GM23338 (cell line): ENCODE results near the gene HADHB. TPM values are rescaled to one million over a fixed set of nuclear protein-coding genes. Genes with fewer than 3 reads are reported as not detected.

ENCODE experiments used
- ATAC-seq: fragments of 200-7000 bp; cut with Tn5 transposase; 3 replicates; pipeline ENCODE4 v1.9.1; 2020
- DNase-seq: peaks from one replicate; pipeline ENCODE4 v3.0.0-alpha.2; 2015; ENCODE audit warnings: low spot score
- H2AFZ ChIP-seq: fragments of 200-600 bp; sonication (generic); 2 replicates; pipeline ENCODE4 v1.8.0; 2016; ENCODE audit warnings: antibody characterized with exemption, mild to moderate bottlenecking, moderate library complexity
- H3F3A ChIP-seq: fragments of 200-600 bp; sonication (generic); replicated peaks from 2 replicates; pipeline ENCODE4 v1.8.0; 2017; ENCODE audit warnings: antibody characterized with exemption, mixed run types, low read depth
- H3K27ac ChIP-seq: fragments of 200-600 bp; sonication (generic); 2 replicates; pipeline ENCODE4 v1.6.1; 2016; ENCODE audit warnings: low read depth
- H3K27me3 ChIP-seq: fragments of 200-600 bp; sonication (generic); 2 replicates; pipeline ENCODE4 v1.8.0; 2016; ENCODE audit warnings: mild to moderate bottlenecking, mixed run types, moderate library complexity; ENCODE audit not compliant: insufficient read depth
- H3K36me3 ChIP-seq: fragments of 200-600 bp; sonication (generic); 2 replicates; pipeline ENCODE4 v1.8.0; 2016; ENCODE audit warnings: mild to moderate bottlenecking; ENCODE audit not compliant: insufficient read depth
- H3K4me1 ChIP-seq: fragments of 200-600 bp; sonication (generic); 2 replicates; pipeline ENCODE4 v1.8.0; 2016; ENCODE audit warnings: mild to moderate bottlenecking, moderate library complexity; ENCODE audit not compliant: insufficient read depth
- H3K4me2 ChIP-seq: fragments of 200-600 bp; sonication (generic); 2 replicates; pipeline ENCODE4 v1.7.1; 2017; ENCODE audit warnings: mixed run types
- H3K4me3 ChIP-seq: fragments of 200-600 bp; sonication (generic); 2 replicates; pipeline ENCODE4 v1.6.1; 2016; ENCODE audit warnings: mixed run types
- H3K79me2 ChIP-seq: fragments of 200-600 bp; sonication (generic); replicated peaks from 2 replicates; pipeline ENCODE4 v1.8.0; 2017; ENCODE audit warnings: mild to moderate bottlenecking; ENCODE audit not compliant: insufficient read depth
- H3K9me2 ChIP-seq: fragments of 200-600 bp; sonication (generic); 2 replicates; pipeline ENCODE4 v1.8.0; 2017; ENCODE audit not compliant: insufficient read depth
- H4K20me1 ChIP-seq: fragments of 200-600 bp; sonication (generic); replicated peaks from 2 replicates; pipeline ENCODE4 v1.8.0; 2017; ENCODE audit warnings: mild to moderate bottlenecking; ENCODE audit not compliant: insufficient read depth
- H3K27ac Mint-ChIP-seq: 2 replicates; pipeline ENCODE4 v1.8.0; 2020; ENCODE audit warnings: inconsistent platforms, mild to moderate bottlenecking, moderate library complexity, mixed read lengths
- H3K27me3 Mint-ChIP-seq: 3 replicates; pipeline ENCODE4 v1.8.0; 2022; ENCODE audit warnings: low read depth, mild to moderate bottlenecking, moderate library complexity, mixed read lengths, inconsistent platforms; ENCODE audit not compliant: insufficient read depth, poor library complexity
- H3K36me3 Mint-ChIP-seq: 3 replicates; pipeline ENCODE4 v1.8.0; 2021; ENCODE audit warnings: low read depth, mild to moderate bottlenecking, inconsistent platforms, moderate library complexity, mixed read lengths
- H3K4me1 Mint-ChIP-seq: 3 replicates; pipeline ENCODE4 v1.8.0; 2020; ENCODE audit warnings: mild to moderate bottlenecking, inconsistent platforms, mixed read lengths
- H3K4me3 Mint-ChIP-seq: 3 replicates; pipeline ENCODE4 v1.8.0; 2021; ENCODE audit warnings: moderate library complexity, mild to moderate bottlenecking, inconsistent platforms, mixed read lengths
- H3K9me3 Mint-ChIP-seq: 3 replicates; pipeline ENCODE4 v1.8.0; 2020; ENCODE audit warnings: moderate library complexity, mild to moderate bottlenecking, inconsistent platforms, mixed read lengths
- CREB1 ChIP-seq: fragments of 250-450 bp; sonication (Bioruptor Pico); IDR thresholded peaks from 2 replicates; pipeline ENCODE4 v1.5.0; 2020; ENCODE audit warnings: low read depth, mild to moderate bottlenecking, moderate library complexity
- CTCF ChIP-seq, 2 experiments: fragments of 200-600 bp in 1 of 2; sonication (generic) in 1 of 2; conservative IDR thresholded peaks; 2 replicates each; pipeline versions ENCODE4 v1.5.1 to v1.6.1; 2016 to 2017; ENCODE audit warnings: antibody characterized with exemption in 2 of 2, low read depth in 2 of 2, mild to moderate bottlenecking in 2 of 2, moderate library complexity in 1 of 2
- EZH2 ChIP-seq: fragments of 200-600 bp; sonication (generic); IDR thresholded peaks from one replicate; pipeline ENCODE4 v1.8.0; 2017; ENCODE audit warnings: antibody characterized with exemption, mild to moderate bottlenecking, low read depth; ENCODE audit not compliant: unreplicated experiment
- JUNB ChIP-seq: IDR thresholded peaks from one replicate; pipeline ENCODE4 v1.6.1; 2016; ENCODE audit warnings: antibody characterized with exemption; ENCODE audit not compliant: unreplicated experiment
- NANOG ChIP-seq: IDR thresholded peaks from 2 replicates; pipeline ENCODE4 v1.6.1; 2016; ENCODE audit warnings: antibody characterized with exemption, borderline replicate concordance
- REST ChIP-seq: IDR thresholded peaks from one replicate; pipeline ENCODE4 v1.6.1; 2018; ENCODE audit warnings: antibody characterized with exemption; ENCODE audit not compliant: unreplicated experiment
- STAT1 ChIP-seq: IDR thresholded peaks from one replicate; pipeline ENCODE4 v1.6.1; 2016; ENCODE audit warnings: antibody characterized with exemption; ENCODE audit not compliant: unreplicated experiment
- ZNF331 ChIP-seq: fragments of 250-450 bp; sonication (Bioruptor Pico); IDR thresholded peaks from 2 replicates; pipeline ENCODE4 v1.5.0; 2020; ENCODE audit warnings: low read depth, mild to moderate bottlenecking, moderate library complexity
- polyA plus RNA-seq: library from polyadenylated mRNA; unstranded; fragments of >200 nt; fragmentation: Nextera tagmentation; extraction: Ambion mirVana; gene quantifications from 2 replicates; pipeline ENCODE4 v1.2.1, GENCODE V29; 2016
- total RNA-seq: library from RNA; depleted of rRNA; stranded (reverse); fragments of >200 nt; shearing (Covaris generic); gene quantifications from 2 replicates; pipeline ENCODE4 v1.2.3, GENCODE V29; 2014
- TF ChIP-seq, protein P1 (sequence below): fragments of 250-450 bp; sonication (Bioruptor Pico); IDR thresholded peaks from 2 replicates; pipeline ENCODE4 v1.5.0; 2020; ENCODE audit warnings: mild to moderate bottlenecking, moderate library complexity
- TF ChIP-seq, protein P2 (sequence below): IDR thresholded peaks from 2 replicates; pipeline ENCODE4 v1.6.1; 2016; ENCODE audit warnings: antibody characterized with exemption

Gene HADHB
- total and polyA plus RNA-seq, 2 experiments from 2014 or later, result 41.1 to 43.4 TPM

- no peaks in the 10 kb centered on the region for H3K4me1 ChIP-seq
- ATAC-seq, result no peak
- no peak overlapping the region for H2AFZ ChIP-seq
- H3K4me3 ChIP-seq, result no peak overlapping the region
- H3K36me3 ChIP-seq, result peaks cover 6% of the 10 kb centered on the region
- no peaks in the 10 kb centered on the region for H3K79me2 ChIP-seq
- H3K27me3 Mint-ChIP-seq, result no peaks in the 10 kb centered on the region
- H3K27me3 ChIP-seq, result no peaks in the 10 kb centered on the region
- H3K27ac Mint-ChIP-seq, result no peak overlapping the region
- no peaks in the 10 kb centered on the region for H3K4me1 Mint-ChIP-seq
- no peaks in the 10 kb centered on the region; the same call in 1 of the 2 replicates for H3F3A ChIP-seq
- TF ChIP-seq STAT1 (no peak), JUNB (no peak), ZNF331 (CRISPR knock-in tag) (no peak), CTCF (conservative IDR thresholded peaks at IDR 0.05; ENCODE audit: low read depth in 2 of 2) (no peak), EZH2 (no peak), CREB1 (CRISPR knock-in tag) (no peak), REST (no peak), NANOG (no peak)
- TF ChIP-seq, protein P1, sequence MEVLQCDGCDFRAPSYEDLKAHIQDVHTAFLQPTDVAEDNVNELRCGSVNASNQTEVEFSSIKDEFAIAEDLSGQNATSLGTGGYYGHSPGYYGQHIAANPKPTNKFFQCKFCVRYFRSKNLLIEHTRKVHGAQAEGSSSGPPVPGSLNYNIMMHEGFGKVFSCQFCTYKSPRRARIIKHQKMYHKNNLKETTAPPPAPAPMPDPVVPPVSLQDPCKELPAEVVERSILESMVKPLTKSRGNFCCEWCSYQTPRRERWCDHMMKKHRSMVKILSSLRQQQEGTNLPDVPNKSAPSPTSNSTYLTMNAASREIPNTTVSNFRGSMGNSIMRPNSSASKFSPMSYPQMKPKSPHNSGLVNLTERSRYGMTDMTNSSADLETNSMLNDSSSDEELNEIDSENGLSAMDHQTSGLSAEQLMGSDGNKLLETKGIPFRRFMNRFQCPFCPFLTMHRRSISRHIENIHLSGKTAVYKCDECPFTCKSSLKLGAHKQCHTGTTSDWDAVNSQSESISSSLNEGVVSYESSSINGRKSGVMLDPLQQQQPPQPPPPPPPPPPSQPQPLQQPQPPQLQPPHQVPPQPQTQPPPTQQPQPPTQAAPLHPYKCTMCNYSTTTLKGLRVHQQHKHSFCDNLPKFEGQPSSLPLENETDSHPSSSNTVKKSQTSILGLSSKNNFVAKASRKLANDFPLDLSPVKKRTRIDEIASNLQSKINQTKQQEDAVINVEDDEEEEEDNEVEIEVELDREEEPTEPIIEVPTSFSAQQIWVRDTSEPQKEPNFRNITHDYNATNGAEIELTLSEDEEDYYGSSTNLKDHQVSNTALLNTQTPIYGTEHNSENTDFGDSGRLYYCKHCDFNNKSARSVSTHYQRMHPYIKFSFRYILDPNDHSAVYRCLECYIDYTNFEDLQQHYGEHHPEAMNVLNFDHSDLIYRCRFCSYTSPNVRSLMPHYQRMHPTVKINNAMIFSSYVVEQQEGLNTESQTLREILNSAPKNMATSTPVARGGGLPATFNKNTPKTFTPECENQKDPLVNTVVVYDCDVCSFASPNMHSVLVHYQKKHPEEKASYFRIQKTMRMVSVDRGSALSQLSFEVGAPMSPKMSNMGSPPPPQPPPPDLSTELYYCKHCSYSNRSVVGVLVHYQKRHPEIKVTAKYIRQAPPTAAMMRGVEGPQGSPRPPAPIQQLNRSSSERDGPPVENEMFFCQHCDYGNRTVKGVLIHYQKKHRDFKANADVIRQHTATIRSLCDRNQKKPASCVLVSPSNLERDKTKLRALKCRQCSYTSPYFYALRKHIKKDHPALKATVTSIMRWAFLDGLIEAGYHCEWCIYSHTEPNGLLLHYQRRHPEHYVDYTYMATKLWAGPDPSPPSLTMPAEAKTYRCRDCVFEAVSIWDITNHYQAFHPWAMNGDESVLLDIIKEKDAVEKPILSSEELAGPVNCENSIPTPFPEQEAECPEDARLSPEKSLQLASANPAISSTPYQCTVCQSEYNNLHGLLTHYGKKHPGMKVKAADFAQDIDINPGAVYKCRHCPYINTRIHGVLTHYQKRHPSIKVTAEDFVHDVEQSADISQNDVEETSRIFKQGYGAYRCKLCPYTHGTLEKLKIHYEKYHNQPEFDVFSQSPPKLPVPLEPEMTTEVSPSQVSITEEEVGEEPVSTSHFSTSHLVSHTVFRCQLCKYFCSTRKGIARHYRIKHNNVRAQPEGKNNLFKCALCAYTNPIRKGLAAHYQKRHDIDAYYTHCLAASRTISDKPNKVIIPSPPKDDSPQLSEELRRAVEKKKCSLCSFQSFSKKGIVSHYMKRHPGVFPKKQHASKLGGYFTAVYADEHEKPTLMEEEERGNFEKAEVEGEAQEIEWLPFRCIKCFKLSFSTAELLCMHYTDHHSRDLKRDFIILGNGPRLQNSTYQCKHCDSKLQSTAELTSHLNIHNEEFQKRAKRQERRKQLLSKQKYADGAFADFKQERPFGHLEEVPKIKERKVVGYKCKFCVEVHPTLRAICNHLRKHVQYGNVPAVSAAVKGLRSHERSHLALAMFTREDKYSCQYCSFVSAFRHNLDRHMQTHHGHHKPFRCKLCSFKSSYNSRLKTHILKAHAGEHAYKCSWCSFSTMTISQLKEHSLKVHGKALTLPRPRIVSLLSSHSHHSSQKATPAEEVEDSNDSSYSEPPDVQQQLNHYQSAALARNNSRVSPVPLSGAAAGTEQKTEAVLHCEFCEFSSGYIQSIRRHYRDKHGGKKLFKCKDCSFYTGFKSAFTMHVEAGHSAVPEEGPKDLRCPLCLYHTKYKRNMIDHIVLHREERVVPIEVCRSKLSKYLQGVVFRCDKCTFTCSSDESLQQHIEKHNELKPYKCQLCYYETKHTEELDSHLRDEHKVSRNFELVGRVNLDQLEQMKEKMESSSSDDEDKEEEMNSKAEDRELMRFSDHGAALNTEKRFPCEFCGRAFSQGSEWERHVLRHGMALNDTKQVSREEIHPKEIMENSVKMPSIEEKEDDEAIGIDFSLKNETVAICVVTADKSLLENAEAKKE (CRISPR knock-in tag), result no peak
- TF ChIP-seq, protein P2, sequence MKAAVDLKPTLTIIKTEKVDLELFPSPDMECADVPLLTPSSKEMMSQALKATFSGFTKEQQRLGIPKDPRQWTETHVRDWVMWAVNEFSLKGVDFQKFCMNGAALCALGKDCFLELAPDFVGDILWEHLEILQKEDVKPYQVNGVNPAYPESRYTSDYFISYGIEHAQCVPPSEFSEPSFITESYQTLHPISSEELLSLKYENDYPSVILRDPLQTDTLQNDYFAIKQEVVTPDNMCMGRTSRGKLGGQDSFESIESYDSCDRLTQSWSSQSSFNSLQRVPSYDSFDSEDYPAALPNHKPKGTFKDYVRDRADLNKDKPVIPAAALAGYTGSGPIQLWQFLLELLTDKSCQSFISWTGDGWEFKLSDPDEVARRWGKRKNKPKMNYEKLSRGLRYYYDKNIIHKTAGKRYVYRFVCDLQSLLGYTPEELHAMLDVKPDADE, result no peak
- no peak overlapping the region for H3K4me3 Mint-ChIP-seq
- H3K9me3 Mint-ChIP-seq, result no peaks in the 10 kb centered on the region
- H3K27ac ChIP-seq, result no peak overlapping the region
- no peak overlapping the region for H3K4me2 ChIP-seq
- no peaks in the 10 kb centered on the region for H3K9me2 ChIP-seq
- no peaks in the 10 kb centered on the region for H4K20me1 ChIP-seq
- DNase-seq, result no peak
- peaks cover 8% of the 10 kb centered on the region; the same call in 2 of the 3 replicates for H3K36me3 Mint-ChIP-seq
These were observed 29.4 kb downstream of the HADHB start for GRCh38 chr2:26274058-26274613.
